PFSK-1 (cell line): ENCODE measurements around the gene SYT8.

Experiments used
- POLR2AphosphoS5 ChIP-seq: IDR thresholded peaks from 2 replicates; pipeline ENCODE4 v1.6.1; 2012; ENCODE audit warnings: low read depth, mild to moderate bottlenecking, control low read depth, low read length, moderate library complexity
- TAF1 ChIP-seq: IDR thresholded peaks from 2 replicates; pipeline ENCODE4 v1.6.1; 2012; ENCODE audit warnings: low read length, control low read depth, borderline replicate concordance; ENCODE audit not compliant: insufficient read depth
- TF ChIP-seq, protein P1 (sequence below), 2 experiments: IDR thresholded peaks; 2 replicates each; pipeline versions ENCODE4 v1.6.1 to v1.8.0; 2011 to 2012; ENCODE audit warnings: low read depth in 2 of 2, low read length in 2 of 2, control low read depth in 1 of 2, inconsistent platforms in 1 of 2, mild to moderate bottlenecking in 1 of 2, moderate library complexity in 1 of 2; ENCODE audit not compliant: insufficient read depth in 1 of 2

DNA sequence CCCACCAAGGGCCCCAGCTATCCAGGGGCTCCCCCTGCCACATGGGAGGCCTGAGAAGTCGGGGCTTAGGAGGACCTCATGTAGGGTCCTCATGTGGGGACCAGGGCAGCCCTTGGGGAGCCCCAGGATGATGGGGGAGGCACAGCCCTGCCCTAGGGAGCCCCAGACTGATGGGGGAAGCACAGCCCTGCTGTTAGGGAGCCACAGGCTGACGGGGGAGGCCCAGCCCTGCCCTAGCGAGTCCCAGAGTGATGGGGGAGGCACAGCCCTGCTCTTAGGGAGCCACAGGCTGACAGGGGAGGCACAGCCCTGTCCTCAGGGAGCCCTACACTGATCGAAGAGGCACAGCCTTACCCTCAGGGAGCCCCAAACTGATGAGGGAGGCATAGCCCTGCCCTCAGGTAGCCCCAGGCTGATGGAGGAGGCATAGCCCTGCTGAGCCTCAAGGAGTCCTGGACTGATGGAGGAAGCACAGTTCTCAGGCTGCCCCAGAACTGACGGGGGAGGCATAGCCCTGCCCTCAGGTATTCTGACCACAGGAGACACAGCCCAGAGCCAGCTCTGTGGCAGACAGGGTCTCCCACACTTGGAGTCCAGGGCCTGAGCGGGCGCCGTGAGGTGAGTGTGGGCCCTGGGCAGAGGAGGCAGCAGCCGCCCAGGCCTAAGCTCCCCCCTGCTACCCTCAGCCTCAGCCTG lies 46.1 kb downstream of the SYT8 start:
- 0 out of 2 replicates have a peak, but pooled peaks have one; percentile 41 for TF ChIP-seq POLR2AphosphoS5
- TF ChIP-seq, protein P1, sequence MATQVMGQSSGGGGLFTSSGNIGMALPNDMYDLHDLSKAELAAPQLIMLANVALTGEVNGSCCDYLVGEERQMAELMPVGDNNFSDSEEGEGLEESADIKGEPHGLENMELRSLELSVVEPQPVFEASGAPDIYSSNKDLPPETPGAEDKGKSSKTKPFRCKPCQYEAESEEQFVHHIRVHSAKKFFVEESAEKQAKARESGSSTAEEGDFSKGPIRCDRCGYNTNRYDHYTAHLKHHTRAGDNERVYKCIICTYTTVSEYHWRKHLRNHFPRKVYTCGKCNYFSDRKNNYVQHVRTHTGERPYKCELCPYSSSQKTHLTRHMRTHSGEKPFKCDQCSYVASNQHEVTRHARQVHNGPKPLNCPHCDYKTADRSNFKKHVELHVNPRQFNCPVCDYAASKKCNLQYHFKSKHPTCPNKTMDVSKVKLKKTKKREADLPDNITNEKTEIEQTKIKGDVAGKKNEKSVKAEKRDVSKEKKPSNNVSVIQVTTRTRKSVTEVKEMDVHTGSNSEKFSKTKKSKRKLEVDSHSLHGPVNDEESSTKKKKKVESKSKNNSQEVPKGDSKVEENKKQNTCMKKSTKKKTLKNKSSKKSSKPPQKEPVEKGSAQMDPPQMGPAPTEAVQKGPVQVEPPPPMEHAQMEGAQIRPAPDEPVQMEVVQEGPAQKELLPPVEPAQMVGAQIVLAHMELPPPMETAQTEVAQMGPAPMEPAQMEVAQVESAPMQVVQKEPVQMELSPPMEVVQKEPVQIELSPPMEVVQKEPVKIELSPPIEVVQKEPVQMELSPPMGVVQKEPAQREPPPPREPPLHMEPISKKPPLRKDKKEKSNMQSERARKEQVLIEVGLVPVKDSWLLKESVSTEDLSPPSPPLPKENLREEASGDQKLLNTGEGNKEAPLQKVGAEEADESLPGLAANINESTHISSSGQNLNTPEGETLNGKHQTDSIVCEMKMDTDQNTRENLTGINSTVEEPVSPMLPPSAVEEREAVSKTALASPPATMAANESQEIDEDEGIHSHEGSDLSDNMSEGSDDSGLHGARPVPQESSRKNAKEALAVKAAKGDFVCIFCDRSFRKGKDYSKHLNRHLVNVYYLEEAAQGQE (IDR thresholded peaks at IDR 0.05; ENCODE audit: insufficient read depth in 1 of 2, low read depth in 2 of 2, low read length in 2 of 2), result no peak
- no peak for TF ChIP-seq TAF1
